HG02852 (cell line): ENCODE results near the gene ATRN.

Source experiments
- ATAC-seq: cut with Tn5 transposase; IDR thresholded peaks from one replicate; pipeline ENCODE4 v1.9.1; 2021; ENCODE audit warnings: mild to moderate bottlenecking, moderate library complexity; ENCODE audit not compliant: unreplicated experiment

Gene ATRN

GRCh38 chr20:3653921-3654320 lies 183.1 kb downstream of the ATRN start:
- ATAC-seq = no peak

GRCh38 chr20:3654326-3655130 lies 183.7 kb downstream of the ATRN start:
- no peak for ATAC-seq

GRCh38 chr20:3655131-3655405 lies 184.2 kb downstream of the ATRN start:
- ATAC-seq = no peak

- no peak for ATAC-seq
Measured at GRCh38 chr20:3658019-3658715, 187.3 kb downstream of the ATRN start.

- ATAC-seq = peak; percentile 93
Measured at GRCh38 chr20:3658716-3659491, 188.1 kb downstream of the ATRN start.

- ATAC-seq = no peak
Measured at GRCh38 chr20:3659492-3660261, 188.9 kb downstream of the ATRN start.

- ATAC-seq = no peak
Measured at GRCh38 chr20:3660262-3661059, 189.6 kb downstream of the ATRN start.

- ATAC-seq = no peak
Measured at GRCh38 chr20:3661060-3661813, 190.4 kb downstream of the ATRN start.

GRCh38 chr20:3661814-3662665 lies 191.2 kb downstream of the ATRN start:
- no peak for ATAC-seq

GRCh38 chr20:3663031-3663701 lies 192.3 kb downstream of the ATRN start, which contains the start of gene GFRA4:
TSS of gene GFRA4 (minus strand) at chr20:3663399. CDS start at chr20:3663399, 0 bp downstream.
- no peak for ATAC-seq

- no peak for ATAC-seq
Measured at GRCh38 chr20:3663858-3664257, 193.0 kb downstream of the ATRN start.

- no peak for ATAC-seq
Measured at GRCh38 chr20:3667434-3668037, 196.7 kb downstream of the ATRN start.

GRCh38 chr20:3669710-3670367 lies 199.0 kb downstream of the ATRN start:
- ATAC-seq = no peak

- ATAC-seq = no peak
Measured at GRCh38 chr20:3670511-3670910, 199.7 kb downstream of the ATRN start.

GRCh38 chr20:3670945-3671344 lies 200.1 kb downstream of the ATRN start:
- ATAC-seq = no peak

GRCh38 chr20:3671986-3672546 lies 201.2 kb downstream of the ATRN start:
- no peak for ATAC-seq
